ENCODE measurements around the gene PLIN1.

DNA sequence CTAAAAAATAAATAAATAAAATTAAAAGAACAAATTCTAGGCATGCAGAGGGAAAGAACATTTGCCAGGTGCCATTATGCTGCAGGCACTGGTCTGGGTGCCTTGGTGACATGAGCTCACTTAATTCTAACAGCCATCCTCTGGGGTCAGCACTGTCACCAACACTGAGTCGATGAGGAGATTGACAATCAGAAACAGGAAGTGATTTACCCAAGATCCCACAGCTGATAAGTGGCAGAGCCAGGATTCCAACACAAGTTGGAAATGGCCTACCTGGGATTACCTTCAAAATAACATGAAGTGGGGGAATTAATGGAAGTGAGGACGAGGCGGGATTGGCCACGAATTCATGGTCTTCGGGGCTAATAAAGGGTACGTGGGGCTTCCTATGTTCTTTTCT, 3.6 kb downstream of the PLIN1 start:
- TF ChIP-seq GATA2 (IDR thresholded peaks at IDR 0.05; ENCODE audit: low read depth, low read length), result peak; percentile 29; the same call in 1 of the 2 replicates
- TF ChIP-seq GATA3 (IDR thresholded peaks at IDR 0.05; ENCODE audit: low read depth, low read length), result no peak

Data from SH-SY5Y (cell line).